Measurements from ENCODE around the gene RIMBP2. TPM values are rescaled to one million over a fixed set of nuclear protein-coding genes. Genes with fewer than 3 reads are reported as not detected.
"Not testable (repeated sequence)": the region's sequence is repeated elsewhere in the genome, so short reads cannot be mapped to it uniquely, and the experiment has no call there.

The RIMBP2 gene
- total RNA-seq, 4 donors from 2014 or later = 0.29 to 8.2 (median 5.6) TPM

- Histone ChIP-seq H3K27ac (no peak overlapping the region), H3K36me3 (no peaks in the 10 kb centered on the region), H3K9me3 (no peaks in the 10 kb centered on the region), H3K4me1 (no peaks in the 10 kb centered on the region), H3K4me3 (no peak overlapping the region), H3K27me3 (no peaks in the 10 kb centered on the region)
- DNase-seq = no peak
- intact Hi-C loops (cut with DNase I; ENCODE audit: low total_unique reads) = no loop called here
- no peak for TF ChIP-seq POLR2A (IDR thresholded peaks at IDR 0.05)
- TF ChIP-seq, protein P1, sequence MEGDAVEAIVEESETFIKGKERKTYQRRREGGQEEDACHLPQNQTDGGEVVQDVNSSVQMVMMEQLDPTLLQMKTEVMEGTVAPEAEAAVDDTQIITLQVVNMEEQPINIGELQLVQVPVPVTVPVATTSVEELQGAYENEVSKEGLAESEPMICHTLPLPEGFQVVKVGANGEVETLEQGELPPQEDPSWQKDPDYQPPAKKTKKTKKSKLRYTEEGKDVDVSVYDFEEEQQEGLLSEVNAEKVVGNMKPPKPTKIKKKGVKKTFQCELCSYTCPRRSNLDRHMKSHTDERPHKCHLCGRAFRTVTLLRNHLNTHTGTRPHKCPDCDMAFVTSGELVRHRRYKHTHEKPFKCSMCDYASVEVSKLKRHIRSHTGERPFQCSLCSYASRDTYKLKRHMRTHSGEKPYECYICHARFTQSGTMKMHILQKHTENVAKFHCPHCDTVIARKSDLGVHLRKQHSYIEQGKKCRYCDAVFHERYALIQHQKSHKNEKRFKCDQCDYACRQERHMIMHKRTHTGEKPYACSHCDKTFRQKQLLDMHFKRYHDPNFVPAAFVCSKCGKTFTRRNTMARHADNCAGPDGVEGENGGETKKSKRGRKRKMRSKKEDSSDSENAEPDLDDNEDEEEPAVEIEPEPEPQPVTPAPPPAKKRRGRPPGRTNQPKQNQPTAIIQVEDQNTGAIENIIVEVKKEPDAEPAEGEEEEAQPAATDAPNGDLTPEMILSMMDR (IDR thresholded peaks at IDR 0.05) = no peak
Observed at GRCh38 chr12:130689408-130690405, 26.4 kb downstream of the RIMBP2 start.

GRCh38 chr12:130688999-130689398, 27.1 kb downstream of the RIMBP2 start:
- DNase-seq; H3K4me1 ChIP-seq; H3K27me3 ChIP-seq; H3K9me3 ChIP-seq; H3K36me3 ChIP-seq; intact Hi-C loops (cut with DNase I; ENCODE audit: low total_unique reads); H3K27ac ChIP-seq; H3K4me3 ChIP-seq: not testable (repeated sequence)

GRCh38 chr12:130687796-130688778, 28.0 kb downstream of the RIMBP2 start:
- DNase-seq = no peak
- H3K27me3 ChIP-seq = no peaks in the 10 kb centered on the region
- intact Hi-C loops (cut with DNase I; ENCODE audit: low total_unique reads) = no loop called here

DNA sequence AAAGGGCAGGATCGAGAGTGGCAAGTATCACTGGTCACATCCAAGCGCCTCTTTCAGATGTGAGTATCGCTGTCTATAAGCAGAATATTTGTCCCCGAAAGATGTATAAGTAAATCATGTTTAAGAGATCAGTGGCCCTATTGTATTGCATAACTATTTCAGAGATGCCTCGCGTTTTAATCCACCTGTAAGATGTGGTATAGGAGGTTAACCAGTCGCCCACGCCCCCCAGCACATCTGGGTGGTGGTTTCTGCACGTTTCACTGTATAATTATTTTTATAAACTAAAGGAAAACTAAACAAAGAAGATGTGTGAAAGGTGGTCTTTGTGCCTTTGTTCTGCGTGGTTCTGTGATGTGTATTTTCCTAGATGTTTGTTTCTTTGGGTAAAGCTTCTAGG, 28.9 kb downstream of the RIMBP2 start:
- Histone ChIP-seq H3K27ac (no peak overlapping the region), H3K9me3 (no peaks in the 10 kb centered on the region), H3K36me3 (no peaks in the 10 kb centered on the region), H3K27me3 (no peaks in the 10 kb centered on the region), H3K4me1 (no peaks in the 10 kb centered on the region), H3K4me3 (no peak overlapping the region)
- TF ChIP-seq, protein P1 (IDR thresholded peaks at IDR 0.05) = no peak
- TF ChIP-seq POLR2A (IDR thresholded peaks at IDR 0.05) = no peak
- intact Hi-C loops (cut with DNase I; ENCODE audit: low total_unique reads) = no loop called here
- no peak for DNase-seq

More at GRCh38 chr12:130687796-130688778, 28.0 kb downstream of the RIMBP2 start:
- Histone ChIP-seq H3K36me3 (no peaks in the 10 kb centered on the region), H3K9me3 (no peaks in the 10 kb centered on the region), H3K4me1 (no peaks in the 10 kb centered on the region), H3K27ac (no peak overlapping the region), H3K4me3 (no peak overlapping the region)
- TF ChIP-seq, protein P1 (IDR thresholded peaks at IDR 0.05) = no peak
- no peak for TF ChIP-seq POLR2A (IDR thresholded peaks at IDR 0.05)

- no peak overlapping the region for H3K4me3 ChIP-seq
- TF ChIP-seq, protein P1 (IDR thresholded peaks at IDR 0.05) = no peak
- TF ChIP-seq POLR2A (IDR thresholded peaks at IDR 0.05) = no peak
- no peaks in the 10 kb centered on the region for H3K27me3 ChIP-seq
- intact Hi-C loops (cut with DNase I; ENCODE audit: low total_unique reads) = no loop called here
- DNase-seq = no peak
- no peaks in the 10 kb centered on the region for H3K4me1 ChIP-seq
- H3K9me3 ChIP-seq = no peaks in the 10 kb centered on the region
- no peak overlapping the region for H3K27ac ChIP-seq
- H3K36me3 ChIP-seq = no peaks in the 10 kb centered on the region
Observed at GRCh38 chr12:130686511-130686991, 29.5 kb downstream of the RIMBP2 start.

All from uterus (tissue), 4 donors.